ENCODE results near the gene FBXL5.

GRCh38 chr4:15587649-15588048, 67.5 kb downstream of the FBXL5 start:
- TF ChIP-seq CTCF (IDR thresholded peaks at IDR 0.05 in 8 of 11, conservative IDR thresholded peaks at IDR 0.05 in 3 of 11) (no peak), POLR2A (IDR thresholded peaks at IDR 0.05) (no peak), POLR2AphosphoS5 (IDR thresholded peaks at IDR 0.05) (no peak)
